Glomerular endothelial cell (primary cell): Measurements from ENCODE around the gene ASTN2. TPM values are rescaled to one million over a fixed set of nuclear protein-coding genes. Genes with fewer than 3 reads are reported as not detected.
"Not testable (repeated sequence)": the region's sequence is repeated elsewhere in the genome, so short reads cannot be mapped to it uniquely, and the experiment has no call there.

Experiments
- DNase-seq: peaks from one replicate; pipeline ENCODE4 v3.0.0-alpha.2; 2011; ENCODE audit warnings: low read depth, low spot score; ENCODE audit errors: extremely low read depth
- total RNA-seq: library from RNA; depleted of rRNA; stranded (reverse); fragments of >200 nt; gene quantifications from 2 replicates; pipeline ENCODE4 v1.2.3, GENCODE V29; 2015

The ASTN2 gene
- total RNA-seq, 1 donor from 2014 or later: 3.8 TPM

DNA sequence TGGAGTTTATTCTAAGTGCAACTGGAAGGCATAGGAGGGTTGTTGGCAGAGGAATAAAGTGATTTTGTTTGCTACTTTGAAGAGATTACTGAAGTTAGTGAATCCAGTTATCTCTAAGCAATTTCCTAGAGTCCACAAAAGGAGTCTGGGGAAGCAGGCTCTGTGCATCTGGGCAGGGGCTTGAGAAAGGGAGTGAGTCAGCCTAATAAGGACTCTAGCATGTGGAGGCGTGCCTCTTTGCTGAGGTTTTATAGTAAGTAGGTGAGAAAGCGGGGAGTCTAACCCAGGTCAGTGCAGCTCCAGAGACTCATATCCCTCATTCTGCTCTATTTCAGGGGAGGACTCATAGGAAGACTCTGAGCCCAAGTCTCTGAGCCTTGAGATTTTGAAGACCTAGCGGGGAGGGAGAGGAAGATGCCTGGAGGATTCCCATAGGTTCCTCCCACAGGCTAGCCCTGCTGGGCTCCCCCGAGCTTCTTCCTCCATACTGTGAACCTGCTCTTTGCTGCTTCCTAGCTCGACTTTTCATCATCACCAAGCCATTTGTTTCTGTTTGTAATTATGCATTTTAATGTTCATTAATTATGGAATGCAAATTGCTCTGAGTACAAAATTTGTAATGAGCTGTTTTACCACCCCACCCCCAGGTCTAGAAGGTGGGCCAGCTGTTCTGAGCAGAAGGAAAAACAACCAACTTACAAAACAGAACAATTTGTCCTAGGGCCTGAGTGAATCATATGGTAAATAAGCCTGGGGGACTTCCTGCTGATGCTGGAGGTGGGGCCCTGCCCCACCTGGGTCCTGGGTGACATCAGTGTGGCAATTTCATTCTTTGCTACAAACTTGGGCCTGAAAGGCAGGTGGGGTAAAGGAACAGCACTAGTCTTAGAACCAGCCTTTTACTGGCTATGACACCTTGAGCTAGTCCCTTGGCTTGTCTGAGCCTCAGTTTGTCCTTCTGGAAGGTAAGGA, 577.6 kb downstream of the ASTN2 start:
- DNase-seq: no peak

DNA sequence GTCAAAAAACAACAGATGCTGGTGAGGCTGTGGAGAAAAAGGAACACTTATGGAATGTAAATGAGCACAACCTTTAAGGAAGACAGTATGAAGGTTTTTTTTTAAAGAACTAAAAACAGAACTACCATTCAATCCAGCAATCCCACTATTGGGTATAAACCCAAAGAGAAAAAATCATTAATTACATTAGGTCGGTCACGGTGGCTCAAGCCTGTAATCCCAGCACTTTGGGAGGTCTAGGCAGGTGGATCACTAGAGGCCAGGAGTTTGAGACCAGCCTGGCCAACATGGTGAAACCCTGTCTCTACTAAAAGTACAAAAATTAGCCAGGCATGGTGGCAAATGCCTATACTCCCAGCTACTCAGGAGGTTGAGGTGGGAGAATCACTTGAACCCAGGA, 584.5 kb downstream of the ASTN2 start:
- DNase-seq: not testable (repeated sequence)

GRCh38 chr9:116821633-116822229, 593.1 kb downstream of the ASTN2 start:
- no peak for DNase-seq

- no peak for DNase-seq
Observed at GRCh38 chr9:116819116-116819515, 595.7 kb downstream of the ASTN2 start.

DNA sequence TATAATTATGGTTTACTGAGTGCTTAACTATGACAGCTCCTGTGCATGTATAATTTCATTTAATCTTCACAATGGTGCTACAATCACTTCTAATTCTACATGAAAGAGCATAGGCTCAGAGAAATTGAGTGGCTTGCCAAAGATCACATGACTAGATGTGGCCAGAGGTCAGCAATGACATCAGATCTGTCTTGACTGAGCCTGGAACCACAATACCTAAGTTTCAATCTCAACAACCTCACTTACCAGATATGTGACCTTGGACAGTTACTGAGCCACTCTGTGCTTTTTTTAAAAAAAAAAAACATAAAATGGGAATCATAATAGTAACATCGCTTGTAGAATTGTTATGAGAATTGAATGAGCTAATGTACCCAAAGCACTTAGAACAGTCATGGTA, 597.1 kb downstream of the ASTN2 start:
- no peak for DNase-seq

GRCh38 chr9:116816484-116816883, 598.4 kb downstream of the ASTN2 start:
- DNase-seq: no peak

DNA sequence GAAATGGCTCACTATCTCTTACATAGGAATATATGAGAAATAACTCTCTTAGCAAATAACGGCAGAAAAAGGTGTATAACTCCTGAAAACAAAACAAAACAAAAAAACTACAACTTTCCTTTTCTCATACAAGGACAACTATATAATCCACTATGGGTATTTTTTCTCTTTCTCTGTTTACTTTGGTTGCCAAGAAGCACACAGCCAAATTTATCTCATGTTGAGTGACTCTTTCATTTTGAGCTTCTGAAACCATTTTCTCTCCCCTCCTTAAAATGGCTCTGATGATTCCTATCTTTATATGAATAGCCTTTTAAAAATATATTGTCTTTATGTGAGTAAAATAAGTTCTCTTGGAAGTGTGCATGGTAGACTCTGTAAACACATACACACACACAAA, 599.0 kb downstream of the ASTN2 start:
- no peak for DNase-seq

- no peak for DNase-seq
Observed at GRCh38 chr9:116813031-116813300, 601.9 kb downstream of the ASTN2 start.

DNA sequence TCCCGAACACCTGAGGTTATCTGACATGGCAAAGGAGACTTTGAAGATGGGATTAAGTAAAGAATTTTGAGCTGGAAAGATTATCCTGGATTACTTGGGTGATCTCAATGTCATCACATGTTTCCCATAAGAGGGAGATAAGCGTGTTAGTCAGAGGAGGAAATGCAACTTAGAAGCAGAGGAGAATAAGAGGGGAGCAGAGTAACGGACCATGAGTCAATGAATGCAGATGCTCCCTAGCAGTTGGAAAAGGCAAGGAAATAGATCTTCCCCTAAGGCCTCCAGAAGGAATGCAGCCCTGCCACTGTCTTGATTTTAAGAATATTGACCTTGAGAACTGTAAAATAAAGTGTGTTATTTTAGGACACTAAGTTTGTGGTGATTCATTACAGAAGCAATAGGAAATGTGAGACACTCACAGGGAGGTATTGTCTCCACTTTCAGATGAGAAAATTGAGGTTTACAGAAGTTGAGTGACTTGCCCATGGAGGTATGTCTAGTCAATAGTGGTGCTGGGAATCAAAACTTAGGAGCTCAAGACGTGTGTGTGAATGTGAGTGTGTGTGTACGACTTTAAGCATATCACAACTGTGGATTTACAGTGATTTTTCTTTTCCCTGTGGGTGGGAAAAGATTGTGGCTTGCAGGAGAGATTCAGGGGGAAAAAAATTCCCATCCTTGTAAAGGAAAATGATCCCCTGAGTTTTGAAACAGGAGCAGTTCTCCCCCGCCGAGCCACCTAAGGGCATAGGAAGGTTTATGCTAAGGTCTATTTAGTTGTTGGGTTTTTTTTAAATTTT, 602.4 kb downstream of the ASTN2 start:
- no peak for DNase-seq

GRCh38 chr9:116809656-116810055, 605.2 kb downstream of the ASTN2 start:
- no peak for DNase-seq

DNA sequence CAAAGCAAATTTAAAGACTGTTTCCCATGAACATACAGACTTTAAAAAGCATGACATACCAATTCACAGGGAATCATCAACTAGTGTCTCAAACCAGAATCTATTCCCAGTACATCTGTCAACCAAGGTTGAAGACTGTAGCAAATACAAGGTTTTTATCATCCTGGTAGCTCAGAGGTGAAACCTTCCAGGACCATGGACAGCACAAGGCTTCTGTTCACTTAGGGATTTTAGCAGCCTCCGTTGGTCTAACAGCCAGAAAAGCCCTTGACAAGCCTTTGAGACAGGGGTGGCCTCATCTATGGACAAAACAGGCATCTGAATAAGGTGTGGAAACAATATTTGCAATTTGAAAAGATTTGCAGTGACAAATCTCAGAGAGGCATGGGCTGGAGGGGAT, 608.8 kb downstream of the ASTN2 start:
- no peak for DNase-seq

- DNase-seq: no peak
Observed at GRCh38 chr9:116800885-116801284, 614.0 kb downstream of the ASTN2 start.

GRCh38 chr9:116800074-116800473, 614.8 kb downstream of the ASTN2 start:
- no peak for DNase-seq

GRCh38 chr9:116798521-116798920, 616.3 kb downstream of the ASTN2 start:
- no peak for DNase-seq

DNA sequence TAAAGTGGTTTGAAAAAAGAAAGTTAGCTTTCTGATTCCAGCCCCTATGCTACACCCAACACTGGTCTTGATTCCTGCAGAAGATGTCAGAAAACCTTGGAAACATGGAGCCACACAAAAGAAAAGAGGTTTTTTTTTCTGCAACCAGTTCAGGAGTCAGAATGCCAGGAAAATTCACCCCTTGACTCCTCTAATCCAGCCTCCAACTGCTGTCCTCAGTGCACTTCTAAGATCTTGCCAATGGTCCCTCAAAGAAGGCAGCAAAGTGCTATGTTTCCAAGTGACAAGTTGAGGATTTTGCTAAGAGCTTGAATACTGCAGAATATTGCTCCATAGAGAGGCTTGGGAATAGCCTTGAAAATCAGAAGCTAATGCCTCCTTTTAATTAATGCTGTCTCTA, 617.6 kb downstream of the ASTN2 start:
- no peak for DNase-seq

DNA sequence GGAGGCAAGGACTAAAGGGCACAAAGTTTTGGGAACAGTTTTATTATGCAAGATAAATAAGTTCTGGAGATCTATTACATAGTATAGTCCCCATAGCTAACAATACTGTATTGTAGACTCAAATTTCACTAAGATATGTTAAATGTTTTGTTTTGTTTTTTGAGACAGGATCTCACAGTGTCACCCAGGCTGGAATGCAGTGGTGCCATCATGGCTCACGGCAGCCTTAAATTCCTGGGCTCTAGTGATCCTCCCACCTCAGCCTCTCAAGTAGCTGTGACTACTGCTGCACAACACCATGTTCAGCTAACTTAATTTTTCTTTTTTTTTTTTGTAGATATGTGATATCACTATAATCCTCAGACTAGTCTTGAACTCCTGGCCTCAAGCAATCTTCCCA, 618.2 kb downstream of the ASTN2 start:
- no peak for DNase-seq

- DNase-seq: no peak
Observed at GRCh38 chr9:116795821-116796220, 619.0 kb downstream of the ASTN2 start.

- DNase-seq: no peak
Observed at GRCh38 chr9:116792271-116792670, 622.6 kb downstream of the ASTN2 start.

- no peak for DNase-seq
Observed at GRCh38 chr9:116791326-116791725, 623.5 kb downstream of the ASTN2 start.

GRCh38 chr9:116789081-116789480, 625.8 kb downstream of the ASTN2 start:
- no peak for DNase-seq

DNA sequence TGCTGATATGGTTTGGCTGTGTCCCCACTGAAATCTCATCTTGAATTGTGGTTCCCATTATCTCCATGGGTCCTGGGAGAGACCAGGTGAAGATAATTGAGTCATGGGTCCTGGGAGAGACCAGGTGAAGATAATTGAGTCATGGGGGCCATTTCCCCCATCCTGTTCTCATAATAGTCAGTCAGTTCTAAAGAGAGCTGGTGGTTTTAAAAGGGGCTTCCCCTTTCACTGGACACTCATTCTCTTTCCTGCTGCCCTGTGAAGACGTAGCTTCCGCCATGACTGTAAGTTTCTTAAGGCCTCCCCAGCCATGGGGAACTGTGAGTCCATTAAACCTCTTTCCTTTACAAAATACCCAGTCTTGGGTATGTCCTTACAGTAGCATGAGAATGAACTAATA, 628.1 kb downstream of the ASTN2 start:
- DNase-seq: no peak

GRCh38 chr9:116777116-116777515, 637.7 kb downstream of the ASTN2 start:
- DNase-seq: no peak
